Muscle layer of duodenum (tissue), 2 donors: ENCODE measurements around the gene GPX6.

ENCODE experiments used
- H3K27ac ChIP-seq: one replicate; pipeline ENCODE4 v1.7.0; 2013; ENCODE audit warnings: mild to moderate bottlenecking, low read length
- H3K27me3 ChIP-seq: one replicate; pipeline ENCODE4 v1.7.0; 2013; ENCODE audit warnings: low read depth, mild to moderate bottlenecking, control low read depth, low read length
- H3K36me3 ChIP-seq, 2 donors: one replicate each; pipeline ENCODE4 v1.7.0; 2013; ENCODE audit warnings: low read length in 2 of 2, control low read depth in 1 of 2, mild to moderate bottlenecking in 1 of 2; ENCODE audit not compliant: insufficient read depth in 2 of 2, control insufficient read depth in 1 of 2
- H3K4me1 ChIP-seq, 2 donors: one replicate each; pipeline ENCODE4 v1.7.0; 2013; ENCODE audit warnings: low read length in 2 of 2, mild to moderate bottlenecking in 2 of 2, control low read depth in 1 of 2, moderate library complexity in 1 of 2; ENCODE audit not compliant: insufficient read depth in 2 of 2, control insufficient read depth in 1 of 2
- H3K4me3 ChIP-seq, 2 donors: one replicate each; pipeline ENCODE4 v1.7.0; 2013; ENCODE audit warnings: low read length in 2 of 2, low read depth in 1 of 2, mild to moderate bottlenecking in 1 of 2
- H3K9me3 ChIP-seq, 2 donors: one replicate each; pipeline ENCODE4 v1.7.0; 2013; ENCODE audit warnings: low read length in 2 of 2, control low read depth in 1 of 2, mild to moderate bottlenecking in 1 of 2; ENCODE audit not compliant: control insufficient read depth in 1 of 2
- donor health status: healthy.

Gene GPX6

DNA sequence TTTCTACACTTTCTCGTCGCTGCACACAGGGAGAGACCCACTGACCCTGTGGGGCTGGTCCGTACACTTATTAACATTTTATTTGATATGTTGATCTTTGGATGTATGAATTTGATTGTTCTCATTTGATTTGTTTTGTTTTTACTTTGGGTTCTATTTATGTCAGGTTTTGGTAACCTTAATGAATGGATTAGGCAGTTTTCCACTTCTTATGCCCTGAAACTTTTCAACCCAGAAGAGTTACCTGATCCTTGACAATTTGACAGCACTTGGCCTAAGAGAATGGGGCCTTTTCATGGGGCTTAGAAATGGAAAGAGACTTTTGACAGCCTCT, 23.6 kb downstream of the GPX6 start:
- H3K36me3 ChIP-seq = no peaks in the 10 kb centered on the region
- peaks cover 11% of the 10 kb centered on the region for H3K27me3 ChIP-seq
- H3K4me3 ChIP-seq = no peak overlapping the region
- H3K27ac ChIP-seq = no peak overlapping the region
- H3K4me1 ChIP-seq = peaks cover 0 to 3% of the 10 kb centered on the region in 2 donors
- H3K9me3 ChIP-seq = no peaks in the 10 kb centered on the region

DNA sequence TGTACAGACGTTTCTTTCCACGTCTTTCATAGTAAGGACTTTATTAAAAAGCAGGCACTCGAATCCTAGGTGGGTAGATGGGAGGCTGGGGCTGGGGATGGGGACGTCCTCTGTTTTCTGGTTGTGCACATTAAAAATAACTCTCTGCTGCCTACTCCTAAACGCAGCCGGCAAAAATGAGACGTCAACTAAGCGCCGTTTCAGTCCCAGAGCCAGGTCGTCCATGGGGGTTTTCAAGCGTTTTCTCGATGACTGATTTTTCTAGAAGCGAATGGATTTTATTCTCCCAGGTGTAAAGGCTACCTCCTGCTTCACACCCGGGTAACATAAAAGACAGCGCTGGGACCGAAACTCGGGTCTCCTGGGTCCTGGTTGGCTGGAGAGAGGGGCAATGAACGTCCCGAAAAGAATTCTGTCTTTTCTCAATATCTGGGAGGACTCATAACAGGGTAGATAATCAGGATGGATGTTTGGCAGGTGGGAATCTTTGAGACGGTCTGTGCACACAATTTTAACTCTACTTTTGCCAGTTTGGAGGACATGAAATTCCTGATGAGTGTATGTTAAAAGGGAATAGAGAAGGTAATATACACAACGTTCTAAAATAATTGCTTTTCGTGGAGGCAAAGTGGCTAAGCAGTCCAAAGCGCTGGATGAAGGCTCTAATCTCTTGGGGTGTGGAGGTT, 25.2 kb downstream of the GPX6 start:
- H3K27ac ChIP-seq = no peak overlapping the region
- no peaks in the 10 kb centered on the region for H3K36me3 ChIP-seq
- H3K9me3 ChIP-seq = no peaks in the 10 kb centered on the region
- H3K27me3 ChIP-seq = peaks cover 11% of the 10 kb centered on the region
- H3K4me1 ChIP-seq = peaks cover 0 to 3% of the 10 kb centered on the region in 2 donors
- peak overlapping the region; percentile 31 to 53 for H3K4me3 ChIP-seq

DNA sequence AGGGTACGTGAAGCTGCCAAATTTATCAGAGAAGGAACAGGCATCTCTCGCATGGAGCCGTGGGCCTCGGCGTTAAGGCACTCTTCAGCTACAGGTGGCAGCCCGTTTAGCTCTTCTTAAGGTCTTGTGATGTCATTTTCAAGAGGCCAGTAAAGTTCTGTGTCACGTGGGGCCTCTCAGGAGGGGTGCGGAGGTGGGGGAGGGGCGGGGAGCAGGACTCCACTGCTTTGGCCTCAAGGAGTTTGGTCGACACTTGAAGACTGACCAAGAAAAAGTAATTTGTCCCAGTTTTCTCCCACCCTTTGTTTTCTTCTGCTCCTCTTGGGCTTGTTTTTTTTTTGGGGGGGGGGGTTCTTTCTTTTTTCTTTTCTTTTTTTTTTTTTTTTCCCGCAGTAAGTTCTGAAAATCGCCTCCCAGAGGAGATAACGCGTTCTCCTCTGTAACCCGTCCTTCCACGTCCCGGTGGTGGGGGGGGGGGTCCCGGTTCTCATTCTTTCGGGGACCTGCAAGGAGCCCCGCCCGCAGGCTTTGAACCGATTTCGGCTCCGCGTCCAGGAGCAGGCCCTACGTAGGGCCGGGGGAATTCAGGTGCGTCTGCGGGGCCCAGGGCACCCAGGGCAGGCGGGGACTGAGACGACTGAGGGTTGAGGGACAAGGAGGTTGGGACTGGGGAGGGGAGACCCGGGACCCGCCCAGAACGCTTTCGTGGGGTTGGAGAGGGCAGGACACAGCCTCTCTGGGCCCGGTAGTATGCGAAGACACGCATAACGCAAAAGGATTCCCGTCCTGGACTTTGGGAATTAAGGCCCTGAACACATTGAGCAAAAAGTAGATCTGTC, 26.0 kb downstream of the GPX6 start:
- H3K4me3 ChIP-seq = peak overlapping the region; percentile 31 to 53
- no peaks in the 10 kb centered on the region for H3K9me3 ChIP-seq
- no peaks in the 10 kb centered on the region for H3K36me3 ChIP-seq
- no peak overlapping the region for H3K27ac ChIP-seq
- H3K27me3 ChIP-seq = peaks cover 9% of the 10 kb centered on the region
- peaks cover 0 to 3% of the 10 kb centered on the region in 2 donors for H3K4me1 ChIP-seq

- Histone ChIP-seq H3K36me3 (no peaks in the 10 kb centered on the region), H3K9me3 (no peaks in the 10 kb centered on the region), H3K27me3 (peaks cover 7% of the 10 kb centered on the region), H3K27ac (no peak overlapping the region), H3K4me1 (peaks cover 0 to 3% of the 10 kb centered on the region in 2 donors), H3K4me3 (peak overlapping the region in 1 of 2 donors; percentile 53)
Measured at GRCh38 chr6:28488916-28489365, 26.7 kb downstream of the GPX6 start.

- Histone ChIP-seq H3K4me1 (peaks cover 0 to 3% of the 10 kb centered on the region in 2 donors), H3K27me3 (peaks cover 7% of the 10 kb centered on the region), H3K27ac (no peak overlapping the region), H3K9me3 (no peaks in the 10 kb centered on the region), H3K4me3 (no peak overlapping the region), H3K36me3 (no peaks in the 10 kb centered on the region)
Measured at GRCh38 chr6:28486988-28487742, 28.4 kb downstream of the GPX6 start.

DNA sequence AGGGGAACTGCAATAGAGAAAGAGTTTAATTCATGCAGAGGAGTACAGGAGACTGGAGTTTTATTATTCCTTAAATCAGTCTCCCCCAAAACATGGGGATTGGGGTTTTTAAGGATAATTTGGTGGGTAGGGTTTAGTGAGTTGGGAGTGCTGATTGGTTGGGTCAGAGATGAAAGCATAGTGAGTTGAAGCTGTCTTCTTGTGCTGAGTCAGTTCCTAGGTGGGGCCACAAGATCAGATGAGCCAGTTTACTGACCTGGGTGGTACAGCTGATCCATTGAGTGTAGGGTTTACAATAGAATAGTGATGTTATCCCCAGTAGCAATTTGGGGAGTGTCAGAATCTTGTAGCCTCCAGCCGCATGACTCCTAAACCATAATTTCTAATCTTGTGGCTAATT, 29.1 kb downstream of the GPX6 start:
- Histone ChIP-seq H3K4me1 (peaks cover 0 to 3% of the 10 kb centered on the region in 2 donors), H3K27me3 (peaks cover 7% of the 10 kb centered on the region), H3K27ac (no peak overlapping the region), H3K4me3 (no peak overlapping the region), H3K36me3 (no peaks in the 10 kb centered on the region), H3K9me3 (no peaks in the 10 kb centered on the region)

- peaks cover 0 to 3% of the 10 kb centered on the region in 2 donors for H3K4me1 ChIP-seq
- no peak overlapping the region for H3K4me3 ChIP-seq
- H3K9me3 ChIP-seq = no peaks in the 10 kb centered on the region
- peaks cover 5% of the 10 kb centered on the region for H3K27me3 ChIP-seq
- H3K27ac ChIP-seq = no peak overlapping the region
- no peaks in the 10 kb centered on the region for H3K36me3 ChIP-seq
Measured at GRCh38 chr6:28485482-28485881, 30.1 kb downstream of the GPX6 start.

DNA sequence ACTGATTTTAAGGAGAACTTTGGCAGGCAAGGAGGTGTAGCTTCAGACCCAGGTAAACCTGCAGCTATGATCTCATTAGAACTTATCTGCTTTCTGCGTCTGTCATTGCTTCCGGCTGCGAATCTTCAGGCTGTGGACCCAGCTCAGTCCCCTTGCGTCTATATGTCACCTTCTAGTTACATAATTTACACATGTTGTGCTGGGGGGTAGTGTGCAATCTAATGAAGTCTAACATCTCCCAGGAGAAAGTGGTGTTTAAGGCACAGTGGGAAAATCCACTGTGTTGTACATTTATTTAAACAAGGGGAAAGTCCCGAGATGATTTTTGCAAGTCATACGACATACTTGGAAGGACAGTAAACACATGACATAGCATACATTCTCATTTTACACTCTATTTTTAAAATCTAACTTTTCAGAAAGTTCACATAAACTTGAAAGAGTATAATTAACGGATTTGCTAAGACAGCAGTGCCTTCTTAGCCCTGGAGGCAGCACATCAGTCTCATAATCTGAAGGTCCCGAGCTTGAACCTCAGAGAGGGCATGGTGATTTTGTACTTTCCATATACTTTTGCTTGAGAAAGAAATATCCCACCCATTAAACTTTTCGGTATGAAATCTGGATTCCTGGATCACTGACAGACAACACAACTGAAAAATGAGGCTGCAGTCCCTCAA, 35.2 kb downstream of the GPX6 start:
- Histone ChIP-seq H3K36me3 (no peaks in the 10 kb centered on the region), H3K27me3 (peaks cover 8% of the 10 kb centered on the region)

DNA sequence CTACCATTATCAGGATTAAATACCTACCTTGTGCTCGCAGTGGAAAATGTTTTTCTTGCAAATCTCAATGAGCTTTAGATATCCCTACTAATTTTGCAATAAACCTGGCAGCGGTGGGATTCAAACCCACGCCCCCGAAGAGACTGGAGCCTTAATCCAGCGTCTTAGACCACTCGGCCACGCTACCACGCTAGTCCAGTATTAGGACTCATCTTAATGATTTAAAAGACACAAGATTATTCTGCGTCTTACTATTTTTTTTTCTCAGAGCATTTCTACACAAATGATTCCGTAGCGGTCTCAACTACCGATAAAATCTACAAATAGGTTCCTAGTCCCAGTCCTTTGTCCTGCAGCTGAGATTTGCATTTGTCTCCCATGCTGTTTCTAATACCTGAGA, 37.1 kb downstream of the GPX6 start:
- peaks cover 8% of the 10 kb centered on the region for H3K27me3 ChIP-seq
- no peak overlapping the region for H3K4me3 ChIP-seq
- H3K36me3 ChIP-seq = no peaks in the 10 kb centered on the region

More for the DNA sequence above, 35.2 kb downstream of the GPX6 start:
- Histone ChIP-seq H3K9me3 (no peaks in the 10 kb centered on the region), H3K27ac (no peak overlapping the region), H3K4me3 (no peak overlapping the region), H3K4me1 (no peaks in the 10 kb centered on the region)

GRCh38 chr6:28474441-28475219, 41.0 kb downstream of the GPX6 start:
- no peak overlapping the region for H3K4me3 ChIP-seq
- no peaks in the 10 kb centered on the region for H3K9me3 ChIP-seq
- peaks cover 6% of the 10 kb centered on the region for H3K27me3 ChIP-seq
- H3K36me3 ChIP-seq = no peaks in the 10 kb centered on the region
- no peak overlapping the region for H3K27ac ChIP-seq
- H3K4me1 ChIP-seq = no peaks in the 10 kb centered on the region

More for the DNA sequence above, 37.1 kb downstream of the GPX6 start:
- Histone ChIP-seq H3K4me1 (no peaks in the 10 kb centered on the region), H3K9me3 (no peaks in the 10 kb centered on the region), H3K27ac (no peak overlapping the region)
